WTC11 (cell line): ENCODE data around the gene CCSER2. TPM values are rescaled to one million over a fixed set of nuclear protein-coding genes. Genes with fewer than 3 reads are reported as not detected.

Experiments used
- ATAC-seq: fragments of 200-7000 bp; cut with Tn5 transposase; 2 replicates; pipeline ENCODE4 v1.10.0; 2021; ENCODE audit warnings: mild to moderate bottlenecking, moderate library complexity
- CTCF ChIA-PET: fragments of 300-600 bp; sonication (Branson Sonifier 250); formaldehyde crosslinking; loops from one replicate; lab custom pipeline; 2021; ENCODE audit warnings: antibody characterized with exemption; lab: Charles Lee
- POLR2A ChIA-PET: fragments of 350-600 bp; sonication (Branson Sonifier 250); formaldehyde crosslinking; loops from one replicate; lab custom pipeline; 2021; ENCODE audit warnings: antibody characterized with exemption; lab: Charles Lee
- DNase-seq: peaks from one replicate; pipeline ENCODE4 v3.0.0; 2021; ENCODE audit warnings: low spot score
- H3K27ac Mint-ChIP-seq: 2 replicates; pipeline ENCODE4 v1.8.0; 2021; ENCODE audit warnings: mixed read lengths
- H3K27me3 Mint-ChIP-seq: 2 replicates; pipeline ENCODE4 v1.8.0; 2021; ENCODE audit warnings: low read depth, mild to moderate bottlenecking, moderate library complexity, mixed read lengths
- H3K36me3 Mint-ChIP-seq: 2 replicates; pipeline ENCODE4 v1.8.0; 2021; ENCODE audit warnings: mixed read lengths
- H3K4me1 Mint-ChIP-seq: 2 replicates; pipeline ENCODE4 v1.8.0; 2022; ENCODE audit warnings: mixed read lengths
- H3K4me3 Mint-ChIP-seq: 2 replicates; pipeline ENCODE4 v1.8.0; 2021; ENCODE audit warnings: mild to moderate bottlenecking, moderate library complexity, mixed read lengths
- H3K9me3 Mint-ChIP-seq: 2 replicates; pipeline ENCODE4 v1.8.0; 2021; ENCODE audit warnings: mixed read lengths
- ATF1 ChIP-seq: sonication (generic); formaldehyde crosslinking; IDR thresholded peaks from 2 replicates; pipeline ENCODE4 v1.8.1; 2023; ENCODE audit warnings: mild to moderate bottlenecking, moderate library complexity, missing genetic modification reagents
- CBFB ChIP-seq: sonication (generic); formaldehyde crosslinking; IDR thresholded peaks from 2 replicates; pipeline ENCODE4 v1.8.1; 2022; ENCODE audit warnings: mild to moderate bottlenecking, low read depth, missing genetic modification reagents
- CREB1 ChIP-seq: sonication (generic); formaldehyde crosslinking; IDR thresholded peaks from 2 replicates; pipeline ENCODE4 v1.8.0; 2023; ENCODE audit warnings: mild to moderate bottlenecking, missing genetic modification reagents
- ESRRA ChIP-seq: sonication (generic); formaldehyde crosslinking; IDR thresholded peaks from 2 replicates; pipeline ENCODE4 v1.8.1; 2022; ENCODE audit warnings: mild to moderate bottlenecking, missing genetic modification reagents, borderline replicate concordance
- GRHL2 ChIP-seq: fragments of 250-450 bp; sonication (Bioruptor Pico); IDR thresholded peaks from 2 replicates; pipeline ENCODE4 v1.8.0; 2022; ENCODE audit warnings: mild to moderate bottlenecking, moderate library complexity; ENCODE audit not compliant: insufficient replicate concordance, severe bottlenecking
- HMGXB4 ChIP-seq: sonication (generic); formaldehyde crosslinking; IDR thresholded peaks from 2 replicates; pipeline ENCODE4 v1.8.1; 2023; ENCODE audit warnings: mild to moderate bottlenecking, moderate library complexity, missing genetic modification reagents
- JAZF1 ChIP-seq: fragments of 250-450 bp; sonication (Bioruptor Pico); IDR thresholded peaks from 2 replicates; pipeline ENCODE4 v1.9.0; 2021; ENCODE audit warnings: moderate library complexity, mild to moderate bottlenecking, inconsistent platforms
- KAT7 ChIP-seq: sonication (generic); formaldehyde crosslinking; IDR thresholded peaks from 2 replicates; pipeline ENCODE4 v1.8.1; 2023; ENCODE audit warnings: missing genetic modification reagents, mild to moderate bottlenecking, borderline replicate concordance
- MLX ChIP-seq: sonication (generic); formaldehyde crosslinking; IDR thresholded peaks from 2 replicates; pipeline ENCODE4 v1.8.1; 2023; ENCODE audit warnings: mild to moderate bottlenecking, missing genetic modification reagents, moderate library complexity
- NFATC4 ChIP-seq: fragments of 250-450 bp; sonication (Bioruptor Pico); IDR thresholded peaks from 2 replicates; pipeline ENCODE4 v1.9.0; 2021; ENCODE audit warnings: mild to moderate bottlenecking
- NFYB ChIP-seq: sonication (generic); formaldehyde crosslinking; conservative IDR thresholded peaks from 2 replicates; pipeline ENCODE4 v1.8.0; 2022; ENCODE audit warnings: low read depth, missing genetic modification reagents
- NR3C1 ChIP-seq: sonication (generic); formaldehyde crosslinking; conservative IDR thresholded peaks from 2 replicates; pipeline ENCODE4 v1.8.1; 2023; ENCODE audit warnings: low read depth, mild to moderate bottlenecking, missing genetic modification reagents
- RELA ChIP-seq: sonication (generic); formaldehyde crosslinking; IDR thresholded peaks from 2 replicates; pipeline ENCODE4 v1.8.1; 2022; ENCODE audit warnings: missing genetic modification reagents, mild to moderate bottlenecking, borderline replicate concordance
- SOX15 ChIP-seq: fragments of 250-450 bp; sonication (Bioruptor Pico); IDR thresholded peaks from 2 replicates; pipeline ENCODE4 v1.9.0; 2021; ENCODE audit warnings: mild to moderate bottlenecking
- SP1 ChIP-seq: sonication (generic); formaldehyde crosslinking; conservative IDR thresholded peaks from 2 replicates; pipeline ENCODE4 v1.8.1; 2022; ENCODE audit warnings: missing genetic modification reagents
- TCF7 ChIP-seq: sonication (generic); formaldehyde crosslinking; IDR thresholded peaks from 2 replicates; pipeline ENCODE4 v1.8.0; 2022; ENCODE audit warnings: mild to moderate bottlenecking, low read depth, missing genetic modification reagents, moderate library complexity
- TEAD1 ChIP-seq: sonication (generic); formaldehyde crosslinking; IDR thresholded peaks from 2 replicates; pipeline ENCODE4 v1.8.0; 2022; ENCODE audit warnings: mild to moderate bottlenecking, missing genetic modification reagents
- TEAD4 ChIP-seq: sonication (generic); formaldehyde crosslinking; IDR thresholded peaks from 2 replicates; pipeline ENCODE4 v1.8.0; 2022; ENCODE audit warnings: mild to moderate bottlenecking, missing genetic modification reagents
- TP53 ChIP-seq: sonication (generic); formaldehyde crosslinking; IDR thresholded peaks from 2 replicates; pipeline ENCODE4 v1.8.1; 2023; ENCODE audit warnings: mild to moderate bottlenecking, missing genetic modification reagents
- ZBTB21 ChIP-seq: sonication (generic); formaldehyde crosslinking; IDR thresholded peaks from 2 replicates; pipeline ENCODE4 v1.8.1; 2023; ENCODE audit warnings: mild to moderate bottlenecking, missing genetic modification reagents, borderline replicate concordance
- ZNF138 ChIP-seq: sonication (generic); formaldehyde crosslinking; conservative IDR thresholded peaks from 2 replicates; pipeline ENCODE4 v1.8.1; 2022; ENCODE audit warnings: mild to moderate bottlenecking, moderate library complexity, missing genetic modification reagents
- ZNF219 ChIP-seq: sonication (generic); formaldehyde crosslinking; IDR thresholded peaks from 2 replicates; pipeline ENCODE4 v1.8.0; 2023; ENCODE audit warnings: missing genetic modification reagents, mild to moderate bottlenecking, borderline replicate concordance
- ZNF232 ChIP-seq: sonication (generic); formaldehyde crosslinking; IDR thresholded peaks from 2 replicates; pipeline ENCODE4 v1.8.0; 2022; ENCODE audit warnings: mild to moderate bottlenecking, missing genetic modification reagents
- ZNF263 ChIP-seq: sonication (generic); formaldehyde crosslinking; IDR thresholded peaks from 2 replicates; pipeline ENCODE4 v1.8.1; 2022; ENCODE audit warnings: low read depth, mild to moderate bottlenecking, moderate library complexity, missing genetic modification reagents
- total RNA-seq: library from RNA; stranded (reverse); gene quantifications from 3 replicates; pipeline ENCODE4 v1.2.3, GENCODE V29; 2021
- TF ChIP-seq, protein P1 (sequence below): sonication (generic); formaldehyde crosslinking; IDR thresholded peaks from 2 replicates; pipeline ENCODE4 v1.8.1; 2023; ENCODE audit warnings: mild to moderate bottlenecking, missing genetic modification reagents, moderate library complexity
- TF ChIP-seq, protein P2 (sequence below): sonication (generic); formaldehyde crosslinking; IDR thresholded peaks from 2 replicates; pipeline ENCODE4 v1.8.0; 2022; ENCODE audit warnings: mild to moderate bottlenecking, missing genetic modification reagents

Gene CCSER2
- total RNA-seq, 1 experiment from 2014 or later, result 30.6 TPM

GRCh38 chr10:84395581-84395980 lies 67.2 kb downstream of the CCSER2 start:
- TF ChIP-seq ZNF263 (CRISPR knock-in tag), result no peak
- no peak for TF ChIP-seq NR3C1 (CRISPR knock-in tag)
- no peak for TF ChIP-seq HMGXB4 (CRISPR knock-in tag)
- no peak for TF ChIP-seq JAZF1 (CRISPR knock-in tag)
- no peak for TF ChIP-seq NFATC4 (CRISPR knock-in tag)
- no peak for TF ChIP-seq SOX15 (CRISPR knock-in tag)
- H3K27me3 Mint-ChIP-seq, result no peaks in the 10 kb centered on the region
- peaks cover 32% of the 10 kb centered on the region for H3K4me1 Mint-ChIP-seq
- H3K36me3 Mint-ChIP-seq, result peaks cover 23% of the 10 kb centered on the region
- no peak overlapping the region for H3K4me3 Mint-ChIP-seq
- DNase-seq (no peak), ATAC-seq (no peak)
- H3K27ac Mint-ChIP-seq, result no peak overlapping the region
- ChIA-PET POLR2A (no interaction called here), CTCF (no interaction called here)
- H3K9me3 Mint-ChIP-seq, result peaks cover 29% of the 10 kb centered on the region

- Mint-ChIP-seq H3K4me1 (peaks cover 29% of the 10 kb centered on the region), H3K4me3 (no peak overlapping the region), H3K36me3 (peaks cover 24% of the 10 kb centered on the region), H3K27ac (peak overlapping the region; percentile 67), H3K9me3 (peaks cover 30% of the 10 kb centered on the region), H3K27me3 (no peaks in the 10 kb centered on the region)
- POLR2A ChIA-PET, result no interaction called here
- peak; percentile 61 for ATAC-seq
- DNase-seq, result no peak
- CTCF ChIA-PET, result interaction anchor here (0.7 to 1.5 kb wide), 5 partner anchors 32 to 141 kb away, joined by 3 to 7 read pairs (median 3); no protein-coding TSS in a partner anchor
- no peak for TF ChIP-seq ATF1 (CRISPR knock-in tag)
- TF ChIP-seq, protein P1, sequence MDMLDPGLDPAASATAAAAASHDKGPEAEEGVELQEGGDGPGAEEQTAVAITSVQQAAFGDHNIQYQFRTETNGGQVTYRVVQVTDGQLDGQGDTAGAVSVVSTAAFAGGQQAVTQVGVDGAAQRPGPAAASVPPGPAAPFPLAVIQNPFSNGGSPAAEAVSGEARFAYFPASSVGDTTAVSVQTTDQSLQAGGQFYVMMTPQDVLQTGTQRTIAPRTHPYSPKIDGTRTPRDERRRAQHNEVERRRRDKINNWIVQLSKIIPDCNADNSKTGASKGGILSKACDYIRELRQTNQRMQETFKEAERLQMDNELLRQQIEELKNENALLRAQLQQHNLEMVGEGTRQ, result no peak
- no peak for TF ChIP-seq CBFB
These were observed 69.4 kb downstream of the CCSER2 start for GRCh38 chr10:84397735-84398144.

DNA sequence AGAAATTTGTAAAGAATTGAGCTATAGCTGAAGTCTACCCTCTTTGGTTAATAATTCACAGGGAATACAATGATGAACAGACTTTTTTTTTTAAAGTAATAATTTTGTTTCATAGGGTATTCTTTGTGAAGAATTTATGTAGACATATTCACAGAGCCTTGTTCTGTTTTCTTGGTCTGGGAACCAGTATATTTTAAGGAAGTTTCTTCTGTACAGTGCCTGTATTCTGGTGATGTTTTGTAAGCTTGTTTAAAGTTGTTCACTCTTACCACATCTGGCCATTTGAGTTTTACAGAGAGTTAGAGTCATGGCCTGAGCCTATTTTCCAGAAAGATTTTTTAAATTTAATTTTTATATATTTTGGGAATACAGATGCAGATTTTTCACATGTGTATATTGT lies 70.3 kb downstream of the CCSER2 start:
- DNase-seq (no peak), ATAC-seq (no peak)
- Mint-ChIP-seq H3K4me1 (peaks cover 29% of the 10 kb centered on the region), H3K36me3 (peaks cover 24% of the 10 kb centered on the region), H3K27me3 (no peaks in the 10 kb centered on the region), H3K4me3 (no peak overlapping the region), H3K9me3 (peaks cover 30% of the 10 kb centered on the region), H3K27ac (no peak overlapping the region)
- ChIA-PET POLR2A (interaction anchor here (0.6 kb wide), 1 partner anchor 33 kb away, joined by 3 read pairs; no protein-coding TSS in a partner anchor), CTCF (interaction anchor here (0.9 to 1.1 kb wide), 2 partner anchors 142 kb away, joined by 4 to 5 read pairs; no protein-coding TSS in a partner anchor)
- TF ChIP-seq ZNF219 (CRISPR knock-in tag) (no peak), MLX (CRISPR knock-in tag) (no peak), TEAD1 (no peak), TCF7 (CRISPR knock-in tag) (no peak), ZNF138 (CRISPR knock-in tag) (no peak), TP53 (no peak), RELA (no peak), GRHL2 (no peak), SP1 (no peak), ZNF232 (CRISPR knock-in tag) (no peak), KAT7 (CRISPR knock-in tag) (no peak), NFATC4 (CRISPR knock-in tag) (no peak), CREB1 (no peak), HMGXB4 (CRISPR knock-in tag) (no peak), ZBTB21 (CRISPR knock-in tag) (no peak), JAZF1 (CRISPR knock-in tag) (no peak), TEAD4 (no peak), NFYB (no peak), ESRRA (CRISPR knock-in tag) (no peak)
- TF ChIP-seq, protein P2, sequence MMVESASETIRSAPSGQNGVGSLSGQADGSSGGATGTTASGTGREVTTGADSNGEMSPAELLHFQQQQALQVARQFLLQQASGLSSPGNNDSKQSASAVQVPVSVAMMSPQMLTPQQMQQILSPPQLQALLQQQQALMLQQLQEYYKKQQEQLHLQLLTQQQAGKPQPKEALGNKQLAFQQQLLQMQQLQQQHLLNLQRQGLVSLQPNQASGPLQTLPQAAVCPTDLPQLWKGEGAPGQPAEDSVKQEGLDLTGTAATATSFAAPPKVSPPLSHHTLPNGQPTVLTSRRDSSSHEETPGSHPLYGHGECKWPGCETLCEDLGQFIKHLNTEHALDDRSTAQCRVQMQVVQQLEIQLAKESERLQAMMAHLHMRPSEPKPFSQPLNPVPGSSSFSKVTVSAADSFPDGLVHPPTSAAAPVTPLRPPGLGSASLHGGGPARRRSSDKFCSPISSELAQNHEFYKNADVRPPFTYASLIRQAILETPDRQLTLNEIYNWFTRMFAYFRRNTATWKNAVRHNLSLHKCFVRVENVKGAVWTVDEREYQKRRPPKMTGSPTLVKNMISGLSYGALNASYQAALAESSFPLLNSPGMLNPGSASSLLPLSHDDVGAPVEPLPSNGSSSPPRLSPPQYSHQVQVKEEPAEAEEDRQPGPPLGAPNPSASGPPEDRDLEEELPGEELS (CRISPR knock-in tag), result no peak
